ENCODE data around the gene LAMP5.

Gene LAMP5

DNA sequence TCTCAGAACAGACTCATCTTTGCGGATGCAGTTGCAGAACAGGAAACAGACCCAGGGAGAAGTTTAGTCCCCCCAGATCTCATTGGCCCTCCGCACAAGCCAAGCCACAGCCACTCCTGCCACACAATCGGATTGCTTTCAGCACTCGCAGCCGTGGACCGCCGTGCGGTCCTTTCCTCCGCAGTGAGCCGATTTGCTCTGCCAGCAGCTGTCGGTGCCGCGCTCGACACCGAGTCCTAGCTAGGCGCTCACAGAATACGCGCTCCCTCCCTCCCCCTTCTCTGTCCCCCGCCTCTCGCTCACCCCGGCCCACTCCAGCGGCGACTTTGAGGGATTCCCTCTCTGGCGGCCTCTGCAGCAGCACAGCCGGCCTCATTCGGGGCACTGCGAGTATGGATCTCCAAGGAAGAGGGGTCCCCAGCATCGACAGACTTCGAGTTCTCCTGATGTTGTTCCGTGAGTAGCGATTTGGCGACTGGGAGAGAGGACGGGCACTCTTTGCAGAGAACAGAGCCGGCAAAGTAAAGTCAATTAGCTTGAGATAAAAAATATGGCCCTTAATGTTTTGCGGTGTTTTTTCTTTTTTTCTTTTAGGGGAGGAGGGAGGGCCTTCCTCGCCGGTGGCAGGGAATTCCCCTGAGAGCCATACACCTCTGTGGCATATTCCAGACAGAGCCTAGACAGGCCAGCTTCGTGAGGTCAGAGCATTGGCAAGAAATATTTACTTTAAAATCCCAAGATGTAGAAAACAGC lies at the start of gene LAMP5:
Gene LAMP5 (plus strand): TSS at position 130 of the 753 bp plus-strand sequence. CDS start 263 bp downstream, at position 393.
- DNase-seq = no peak

- no peak for DNase-seq
Observed at GRCh38 chr20:9467995-9468394, 46.4 kb upstream of the LAMP5 start.

DNA sequence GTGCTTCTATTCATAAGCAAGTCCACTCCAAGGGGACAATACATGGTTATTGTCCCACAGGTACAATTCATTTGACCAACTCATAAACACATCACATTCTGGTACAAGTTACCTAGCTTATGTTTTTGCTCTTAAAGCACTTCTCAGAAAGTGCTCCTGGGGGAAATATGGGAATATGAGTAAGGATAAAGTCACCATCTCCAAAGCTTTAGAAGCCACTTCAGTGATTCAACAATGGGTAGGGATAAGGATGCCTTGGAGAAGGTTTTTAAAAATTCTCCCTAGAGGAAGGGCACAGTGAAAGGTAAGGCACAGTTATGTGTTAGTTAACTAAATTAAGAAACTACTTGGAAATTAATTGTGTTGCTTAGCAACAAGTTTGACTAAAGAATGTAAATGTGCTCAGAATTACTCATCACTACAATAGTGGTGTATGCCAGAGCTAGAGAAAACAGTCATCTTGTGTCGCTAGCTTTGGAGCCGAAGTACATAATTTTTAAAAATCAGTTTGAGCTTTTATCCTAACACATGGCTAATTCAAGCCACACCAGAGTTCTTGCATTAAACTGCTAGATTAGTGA lies 39.5 kb upstream of the LAMP5 start:
- no peak for DNase-seq

DNA sequence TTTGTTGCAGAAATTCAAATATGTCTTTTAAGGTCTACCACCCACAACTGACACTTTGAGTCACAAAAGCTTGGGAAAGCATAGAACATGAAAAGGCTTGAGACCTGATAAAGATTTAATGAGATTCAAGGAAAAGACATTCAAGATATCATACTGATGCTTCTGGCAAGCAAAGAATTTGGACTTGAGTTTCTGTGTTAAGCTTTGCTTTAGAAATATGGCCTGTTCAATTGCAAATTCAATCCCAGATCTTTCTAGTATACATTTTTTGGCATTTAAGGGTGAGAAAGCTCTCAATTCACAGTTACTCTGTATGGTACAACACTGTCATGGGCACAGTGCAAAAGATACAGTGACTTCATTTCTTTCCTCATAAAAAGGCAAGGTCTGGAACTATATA lies 38.9 kb upstream of the LAMP5 start:
- DNase-seq = no peak

GRCh38 chr20:9476174-9476573 lies 38.2 kb upstream of the LAMP5 start:
- DNase-seq = no peak

DNA sequence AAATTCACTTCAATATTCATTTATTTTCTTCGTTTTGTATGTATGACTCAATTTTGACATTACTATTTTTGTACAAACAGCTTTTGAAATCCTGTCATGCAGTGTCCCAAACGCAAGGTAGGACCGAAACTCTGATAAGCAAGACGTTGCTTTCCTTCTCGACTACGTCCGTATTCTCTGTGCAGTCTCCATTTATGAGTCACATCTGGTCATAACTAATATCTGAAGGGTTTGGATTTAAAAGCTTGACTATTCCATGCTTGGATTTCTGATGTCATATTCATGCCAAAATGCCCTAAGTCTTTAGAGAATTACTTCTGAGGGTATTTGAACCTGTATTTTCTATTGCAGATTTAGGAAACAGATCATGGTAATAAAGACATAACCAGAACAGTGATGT lies 37.8 kb upstream of the LAMP5 start:
- DNase-seq = no peak

DNA sequence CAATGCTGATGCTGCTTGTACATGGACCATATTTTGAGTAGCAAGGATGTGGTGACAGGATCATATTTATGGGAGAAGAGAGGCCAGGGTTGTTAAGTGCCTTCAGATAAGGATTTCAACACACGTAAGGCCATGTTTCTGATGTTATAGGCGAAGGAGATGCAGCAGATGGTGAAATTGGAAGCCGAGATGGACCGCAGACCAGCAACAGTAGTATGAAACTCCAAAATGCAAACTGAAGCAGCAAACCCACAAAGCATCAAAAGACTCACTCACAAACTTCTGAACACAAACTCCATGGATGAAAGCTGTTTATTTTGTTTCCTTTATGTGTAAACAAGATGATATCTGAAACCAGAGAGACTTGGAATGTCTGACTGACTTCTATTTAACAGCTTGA lies 35.6 kb upstream of the LAMP5 start:
- DNase-seq = no peak

GRCh38 chr20:9480066-9480465 lies 34.3 kb upstream of the LAMP5 start:
- DNase-seq = no peak

DNA sequence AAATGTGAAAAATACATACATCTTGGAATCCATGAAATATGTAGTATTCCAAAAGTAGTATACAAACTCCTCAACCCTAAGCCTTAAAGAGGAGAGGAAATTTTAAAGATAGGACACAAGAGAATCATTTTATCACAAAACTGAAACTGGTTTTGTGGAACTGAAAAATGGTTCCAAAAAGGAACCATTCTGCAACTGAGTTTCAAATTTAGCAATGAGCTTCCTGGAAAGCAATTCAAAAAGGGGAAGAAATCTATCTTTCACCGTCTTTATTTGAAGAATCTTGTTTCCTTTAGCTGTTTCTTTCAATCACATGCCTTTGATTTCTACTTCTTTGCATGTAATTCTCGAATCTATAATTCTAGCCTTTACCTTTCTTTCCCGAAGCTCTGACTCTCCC lies 32.2 kb upstream of the LAMP5 start:
- DNase-seq = no peak

DNA sequence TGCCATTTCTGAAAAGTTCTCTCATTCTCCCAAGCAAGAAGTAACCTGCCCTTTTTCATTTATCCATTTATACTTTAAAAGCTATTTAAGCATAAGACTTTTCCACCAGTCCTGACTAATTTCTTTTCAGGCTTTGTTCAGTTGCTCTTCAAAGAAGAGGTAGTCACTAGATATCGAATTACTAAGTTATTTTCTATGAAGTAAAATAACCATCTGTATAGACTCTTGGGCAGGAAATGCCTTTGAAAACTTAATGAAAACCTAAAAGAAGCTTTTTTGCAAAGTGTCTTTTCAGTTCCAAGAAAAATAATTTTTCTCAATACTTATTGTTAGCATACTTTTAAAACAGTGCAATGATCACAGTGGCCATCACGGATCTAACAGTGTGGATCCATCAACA lies 31.3 kb upstream of the LAMP5 start:
- DNase-seq = no peak

- no peak for DNase-seq
Observed at GRCh38 chr20:9485614-9486340, 28.6 kb upstream of the LAMP5 start.

- DNase-seq = no peak
Observed at GRCh38 chr20:9487231-9487630, 27.2 kb upstream of the LAMP5 start.

GRCh38 chr20:9488063-9488462 lies 26.3 kb upstream of the LAMP5 start:
- DNase-seq = no peak

- no peak for DNase-seq
Observed at GRCh38 chr20:9490161-9490560, 24.2 kb upstream of the LAMP5 start.

DNA sequence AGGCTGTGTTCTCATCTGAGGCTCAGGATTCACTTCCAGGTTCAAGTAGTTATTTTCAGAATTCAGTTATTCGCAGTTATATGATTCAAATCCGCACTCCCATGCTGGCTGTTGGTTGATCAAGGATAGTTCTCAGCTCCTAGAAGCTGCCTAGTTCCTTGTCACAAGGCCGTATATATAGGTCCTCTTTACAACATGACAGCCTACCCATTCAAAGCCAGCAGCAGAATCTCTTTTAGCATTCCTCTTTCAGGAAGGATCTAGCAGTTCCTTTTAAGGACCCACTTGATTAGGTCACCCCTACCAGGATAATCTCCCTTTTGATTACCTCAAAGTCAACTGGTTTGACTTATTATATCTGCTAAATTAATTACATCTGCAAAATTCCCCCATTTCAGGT lies 23.8 kb upstream of the LAMP5 start:
- no peak for DNase-seq

DNA sequence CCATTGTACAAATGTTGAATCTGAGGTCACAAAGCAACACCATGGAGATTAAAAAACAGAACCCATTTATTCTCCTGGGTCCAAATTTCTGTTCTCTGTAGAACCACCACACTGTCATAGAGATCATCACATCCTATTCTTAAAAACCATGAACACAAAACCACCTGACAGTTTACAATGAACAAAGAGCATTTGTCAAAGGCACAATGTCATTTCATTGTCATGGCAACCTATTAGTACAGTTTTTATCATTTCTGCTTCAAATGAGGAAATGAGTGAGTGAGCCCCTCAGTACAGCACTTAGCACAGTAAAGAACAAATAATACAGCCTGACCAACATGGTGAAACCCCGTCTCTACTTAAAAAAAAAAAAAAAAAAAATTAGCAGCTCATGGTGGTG lies 23.1 kb upstream of the LAMP5 start:
- DNase-seq = no peak

DNA sequence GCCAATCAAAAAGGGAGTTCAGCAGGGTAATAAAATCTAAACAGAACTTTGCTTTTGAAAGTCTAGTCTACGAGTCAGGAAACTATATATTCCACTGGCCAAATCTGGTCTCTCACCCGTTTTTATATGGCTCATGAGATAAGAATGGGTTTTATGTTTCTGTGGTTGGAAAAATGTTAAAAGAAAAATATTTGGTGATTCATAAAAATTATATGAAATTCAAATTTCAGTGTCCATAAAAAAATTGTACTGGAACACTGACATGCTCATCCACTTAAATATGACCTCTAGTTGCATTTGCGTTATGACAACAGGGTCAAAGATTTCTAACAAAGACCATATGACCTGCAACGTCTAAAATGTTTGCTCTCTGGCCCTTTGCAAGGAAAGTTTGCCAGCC lies 22.3 kb upstream of the LAMP5 start:
- no peak for DNase-seq

DNA sequence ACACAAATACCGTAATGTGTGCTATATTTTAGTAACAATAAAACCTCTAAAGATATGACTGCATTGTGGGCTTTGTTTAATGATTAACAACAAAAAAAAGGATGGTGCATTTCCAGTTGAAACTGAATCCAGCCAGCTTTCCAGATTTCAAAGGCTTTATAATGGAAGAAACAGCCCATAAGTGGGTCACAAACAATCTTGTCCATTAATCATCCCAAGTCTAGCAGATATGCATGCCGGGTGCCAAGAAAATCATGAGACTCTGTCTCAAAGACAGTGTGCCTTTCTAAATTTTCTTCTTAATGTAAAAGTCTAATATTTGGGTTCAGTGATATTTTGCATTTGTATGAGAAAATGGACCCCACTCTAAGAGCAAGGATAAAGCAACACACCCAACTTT lies 20.6 kb upstream of the LAMP5 start:
- DNase-seq = no peak

DNA sequence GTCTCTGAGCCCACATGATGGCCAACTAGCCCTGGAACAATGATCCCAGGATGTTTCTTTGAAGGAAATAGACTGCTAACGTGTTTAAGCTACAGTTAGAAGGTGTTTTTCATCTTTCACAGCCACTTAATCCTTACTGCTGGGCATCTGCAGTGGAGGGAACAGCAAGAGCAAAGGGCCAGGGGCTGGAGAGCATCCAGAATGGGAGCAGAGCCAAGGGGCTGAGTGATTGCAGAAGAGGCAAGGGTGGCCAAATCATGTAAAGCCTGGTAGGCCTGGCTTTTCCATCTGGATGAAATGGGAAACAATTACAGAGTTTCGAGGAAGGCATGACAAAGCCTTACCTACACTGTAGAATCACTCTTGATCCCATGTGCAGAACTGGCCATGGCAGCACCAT lies 18.7 kb upstream of the LAMP5 start:
- no peak for DNase-seq

DNA sequence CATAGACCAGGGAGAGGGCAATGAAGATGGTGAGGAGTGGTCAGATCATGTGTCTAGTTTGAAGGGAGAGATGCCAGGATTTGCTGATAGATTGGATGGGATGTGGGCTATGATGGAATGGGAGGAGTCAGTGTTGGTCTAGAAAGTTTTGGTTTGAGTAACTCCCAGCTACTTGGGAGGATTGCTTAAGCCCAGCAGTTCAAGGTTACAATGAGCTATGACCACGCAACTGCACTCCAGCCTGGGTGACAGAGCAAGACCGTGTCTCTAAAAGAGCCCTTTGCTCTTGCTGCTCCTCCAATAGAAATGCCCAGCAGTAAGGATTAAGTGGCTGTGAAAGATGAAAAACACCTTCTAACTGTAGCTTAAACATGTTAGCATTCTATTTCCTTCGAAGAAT lies 18.2 kb upstream of the LAMP5 start:
- DNase-seq = no peak

- DNase-seq = no peak
Observed at GRCh38 chr20:9498322-9498721, 16.1 kb upstream of the LAMP5 start.

- DNase-seq = no peak
Observed at GRCh38 chr20:9499126-9499899, 15.1 kb upstream of the LAMP5 start.

- no peak for DNase-seq
Observed at GRCh38 chr20:9500121-9500520, 14.3 kb upstream of the LAMP5 start.

- DNase-seq = no peak
Observed at GRCh38 chr20:9501473-9501872, 12.9 kb upstream of the LAMP5 start.
